HL-60 (cell line): ENCODE data around the gene BIRC7.

Experiments
- DNase-seq, 2 experiments: peaks; one replicate each; pipeline ENCODE4 v3.0.0-alpha.2; 2010 to 2020; ENCODE audit warnings: low read depth in 1 of 2, low spot score in 1 of 2
- H3K27ac ChIP-seq: fragments of 250-450 bp; sonication (Bioruptor Pico); replicated peaks from 2 replicates; pipeline ENCODE4 v1.5.1; 2020; ENCODE audit warnings: mild to moderate bottlenecking, moderate library complexity
- H3K27me3 ChIP-seq: fragments of 250-450 bp; sonication (Bioruptor Pico); 2 replicates; pipeline ENCODE4 v1.5.1; 2021; ENCODE audit warnings: mild to moderate bottlenecking, moderate library complexity; ENCODE audit not compliant: insufficient read depth, poor library complexity, severe bottlenecking
- H3K4me3 ChIP-seq: replicated peaks from 2 replicates; pipeline ENCODE4 v1.5.1; 2011; ENCODE audit warnings: mild to moderate bottlenecking, control low read depth, low read length; ENCODE audit not compliant: insufficient read depth
- GABPA ChIP-seq: IDR thresholded peaks from 2 replicates; pipeline ENCODE4 v1.6.1; 2012; ENCODE audit warnings: low read depth
- POLR2AphosphoS5 ChIP-seq: IDR thresholded peaks from 2 replicates; pipeline ENCODE4 v1.6.1; 2012; ENCODE audit warnings: low read depth
- REST ChIP-seq: IDR thresholded peaks from 2 replicates; pipeline ENCODE4 v1.6.1; 2012; ENCODE audit warnings: low read depth; ENCODE audit not compliant: insufficient replicate concordance
- SPI1 ChIP-seq: IDR thresholded peaks from 2 replicates; pipeline ENCODE4 v1.6.1; 2012; ENCODE audit warnings: low read depth, mild to moderate bottlenecking, borderline replicate concordance
- TF ChIP-seq, protein P1 (sequence below): IDR thresholded peaks from one replicate; pipeline ENCODE4 v1.5.1; 2011; ENCODE audit warnings: low read length, control low read depth, inconsistent platforms; ENCODE audit not compliant: insufficient read depth

Gene BIRC7

GRCh38 chr20:63187338-63188158 lies 48.2 kb upstream of the BIRC7 start:
- Histone ChIP-seq H3K27ac (no peak overlapping the region), H3K4me3 (no peak overlapping the region), H3K27me3 (no peaks in the 10 kb centered on the region)
- no peak for DNase-seq
- TF ChIP-seq SPI1 (no peak), REST (no peak), GABPA (no peak), POLR2AphosphoS5 (no peak)
- TF ChIP-seq, protein P1, sequence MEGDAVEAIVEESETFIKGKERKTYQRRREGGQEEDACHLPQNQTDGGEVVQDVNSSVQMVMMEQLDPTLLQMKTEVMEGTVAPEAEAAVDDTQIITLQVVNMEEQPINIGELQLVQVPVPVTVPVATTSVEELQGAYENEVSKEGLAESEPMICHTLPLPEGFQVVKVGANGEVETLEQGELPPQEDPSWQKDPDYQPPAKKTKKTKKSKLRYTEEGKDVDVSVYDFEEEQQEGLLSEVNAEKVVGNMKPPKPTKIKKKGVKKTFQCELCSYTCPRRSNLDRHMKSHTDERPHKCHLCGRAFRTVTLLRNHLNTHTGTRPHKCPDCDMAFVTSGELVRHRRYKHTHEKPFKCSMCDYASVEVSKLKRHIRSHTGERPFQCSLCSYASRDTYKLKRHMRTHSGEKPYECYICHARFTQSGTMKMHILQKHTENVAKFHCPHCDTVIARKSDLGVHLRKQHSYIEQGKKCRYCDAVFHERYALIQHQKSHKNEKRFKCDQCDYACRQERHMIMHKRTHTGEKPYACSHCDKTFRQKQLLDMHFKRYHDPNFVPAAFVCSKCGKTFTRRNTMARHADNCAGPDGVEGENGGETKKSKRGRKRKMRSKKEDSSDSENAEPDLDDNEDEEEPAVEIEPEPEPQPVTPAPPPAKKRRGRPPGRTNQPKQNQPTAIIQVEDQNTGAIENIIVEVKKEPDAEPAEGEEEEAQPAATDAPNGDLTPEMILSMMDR: no peak

- Histone ChIP-seq H3K27me3 (no peaks in the 10 kb centered on the region), H3K27ac (no peak overlapping the region), H3K4me3 (no peak overlapping the region)
- DNase-seq: no peak
- TF ChIP-seq POLR2AphosphoS5: no peak
- TF ChIP-seq GABPA: no peak
- TF ChIP-seq, protein P1: no peak
- TF ChIP-seq SPI1: no peak
Measured at GRCh38 chr20:63188159-63188442, 47.6 kb upstream of the BIRC7 start.

GRCh38 chr20:63188641-63189321 lies 46.9 kb upstream of the BIRC7 start:
- Histone ChIP-seq H3K27ac (no peak overlapping the region), H3K4me3 (no peak overlapping the region), H3K27me3 (no peaks in the 10 kb centered on the region)
- no peak for DNase-seq
- no peak for TF ChIP-seq SPI1
- no peak for TF ChIP-seq POLR2AphosphoS5
- no peak for TF ChIP-seq REST
- no peak for TF ChIP-seq GABPA
- TF ChIP-seq, protein P1: no peak
